ENCODE measurements around the gene LDLRAD4.

GRCh38 chr18:13684546-13684945 lies 466.0 kb downstream of the LDLRAD4 start:
- no peak for TF ChIP-seq CTCF (IDR thresholded peaks at IDR 0.05; ENCODE audit: insufficient read depth, low read length)
- TF ChIP-seq POLR2AphosphoS5 (IDR thresholded peaks at IDR 0.05; ENCODE audit: low read depth) = no peak
- TF ChIP-seq REST (IDR thresholded peaks at IDR 0.05; ENCODE audit: insufficient replicate concordance, low read depth) = no peak
- no peak for TF ChIP-seq SPI1 (IDR thresholded peaks at IDR 0.05; ENCODE audit: borderline replicate concordance, low read depth)

Measured in HL-60 (cell line).